Measurements from ENCODE around the gene IDUA.

The IDUA gene

GRCh38 chr4:1031956-1032795 is 45.3 kb downstream of the IDUA start:
- DNase-seq (ENCODE audit: low spot score), result no peak

- no peak for DNase-seq (ENCODE audit: low spot score)
These were observed 46.0 kb downstream of the IDUA start for GRCh38 chr4:1032861-1033260.

DNA sequence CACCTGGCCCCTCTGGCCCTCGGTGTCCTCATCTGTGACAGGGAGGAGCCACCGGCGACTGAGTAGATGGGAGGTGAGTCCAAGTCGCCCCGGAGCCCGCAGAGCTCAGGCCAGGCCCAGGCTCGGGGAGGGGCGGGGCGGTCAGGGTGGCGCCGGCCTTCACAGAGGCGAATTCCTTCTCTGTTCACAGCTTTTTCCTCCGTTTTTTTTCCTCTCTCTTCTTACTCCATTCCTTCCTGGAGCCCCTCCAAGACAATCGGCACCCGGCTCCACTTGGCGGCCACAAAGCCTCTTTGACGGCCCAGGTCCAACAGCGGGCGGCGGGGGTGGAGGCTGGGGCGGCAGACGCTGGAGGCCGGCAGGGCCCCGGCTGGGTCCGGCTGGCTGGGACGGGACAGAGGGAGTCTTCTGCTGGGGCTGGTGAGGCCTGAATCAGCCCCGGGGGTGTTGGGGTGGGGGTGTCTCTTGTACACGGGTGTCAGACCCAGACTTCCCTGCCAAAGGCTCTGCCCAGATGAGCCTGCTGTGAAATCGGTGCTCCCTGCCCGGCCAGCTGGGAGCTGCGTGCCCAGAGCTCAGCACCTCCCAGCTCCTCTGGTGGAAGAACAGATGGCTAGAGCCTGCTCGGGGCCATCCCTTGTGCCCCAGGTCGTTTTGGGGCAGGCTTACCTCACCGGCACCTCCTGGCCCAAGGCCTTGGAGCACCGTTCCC is 47.2 kb downstream of the IDUA start:
- DNase-seq (ENCODE audit: low spot score), result no peak

DNA sequence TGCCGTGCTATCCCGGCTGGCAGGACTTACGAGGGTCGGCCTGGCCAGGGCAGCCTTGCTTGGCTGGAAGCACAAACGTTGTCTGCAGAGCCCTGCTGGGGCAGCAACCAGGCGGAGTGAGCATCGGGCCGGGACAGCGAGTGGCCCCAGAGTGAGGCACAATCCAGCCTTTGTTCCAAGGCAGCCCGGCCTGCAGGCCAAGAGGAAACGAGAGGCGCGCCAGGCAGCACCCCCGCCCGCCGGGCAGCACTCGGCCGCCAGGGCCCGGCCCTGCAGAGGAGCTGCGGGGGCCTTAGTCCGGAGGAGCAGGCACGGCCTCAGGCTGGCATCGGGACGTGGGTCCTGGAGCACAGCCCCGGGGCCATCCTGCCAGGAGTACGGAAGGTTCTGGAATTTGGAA is 48.7 kb downstream of the IDUA start:
- no peak for DNase-seq (ENCODE audit: low spot score)

DNA sequence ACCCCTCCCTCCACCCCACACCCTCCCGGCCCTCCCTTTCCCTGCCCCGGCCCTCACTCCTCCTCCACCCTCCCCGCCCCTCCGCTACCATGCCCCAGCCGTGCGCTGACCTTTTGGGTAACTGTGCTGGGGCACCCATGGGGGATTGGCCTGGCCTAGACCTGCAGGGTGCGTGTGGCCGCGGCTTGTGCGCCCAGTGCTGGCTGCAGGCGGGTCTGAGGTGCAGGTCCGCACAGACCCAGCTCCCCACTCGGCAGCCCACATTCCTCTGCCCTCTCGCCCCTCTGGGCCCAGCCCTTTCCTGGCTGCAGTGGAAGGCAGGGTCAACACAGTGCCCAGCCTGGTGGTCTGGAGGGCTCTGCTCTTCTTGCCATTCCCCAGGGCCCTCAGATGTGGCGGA is 49.3 kb downstream of the IDUA start:
- DNase-seq (ENCODE audit: low spot score), result no peak

DNA sequence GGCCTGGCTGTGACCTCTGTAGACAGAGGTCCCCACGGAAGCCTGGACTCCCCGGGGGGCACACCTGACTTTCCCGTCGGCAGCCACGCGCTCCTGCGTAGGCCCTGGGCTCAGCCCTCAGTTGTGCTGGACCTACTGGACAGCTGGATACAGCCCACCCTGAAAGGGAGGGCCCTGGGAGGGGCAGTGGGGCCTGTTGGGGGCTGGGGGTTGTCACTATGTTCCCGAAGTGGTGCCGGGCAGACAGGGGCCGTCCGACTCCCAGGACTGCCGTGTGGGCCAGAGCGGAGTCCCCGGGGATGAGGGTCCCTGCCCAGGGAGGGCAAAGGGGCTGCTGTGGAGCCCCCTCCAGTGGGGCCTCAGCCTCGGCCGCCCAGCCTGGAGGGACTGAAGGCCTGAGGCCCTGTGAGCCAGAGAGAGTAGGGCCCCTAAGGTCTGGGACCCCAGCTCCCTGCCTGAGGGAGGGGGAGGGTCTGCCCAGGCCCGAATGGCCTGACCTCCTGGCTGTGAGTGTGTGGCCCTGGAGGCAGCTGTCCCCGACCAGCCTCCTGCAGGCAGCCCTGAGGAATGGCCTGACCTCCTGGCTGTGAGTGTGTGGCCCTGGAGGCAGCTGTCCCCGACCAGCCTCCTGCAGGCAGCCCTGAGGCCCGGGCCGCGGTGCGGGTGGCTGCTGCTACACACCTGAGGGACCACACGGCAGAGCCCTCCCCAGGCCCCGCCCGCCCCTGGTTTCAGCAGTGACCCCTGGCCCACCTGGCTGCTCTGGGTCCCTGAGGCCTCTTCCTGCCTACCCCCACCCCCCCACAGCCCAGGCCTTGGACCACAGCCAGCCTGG is 50.3 kb downstream of the IDUA start:
- no peak for DNase-seq (ENCODE audit: low spot score)

DNA sequence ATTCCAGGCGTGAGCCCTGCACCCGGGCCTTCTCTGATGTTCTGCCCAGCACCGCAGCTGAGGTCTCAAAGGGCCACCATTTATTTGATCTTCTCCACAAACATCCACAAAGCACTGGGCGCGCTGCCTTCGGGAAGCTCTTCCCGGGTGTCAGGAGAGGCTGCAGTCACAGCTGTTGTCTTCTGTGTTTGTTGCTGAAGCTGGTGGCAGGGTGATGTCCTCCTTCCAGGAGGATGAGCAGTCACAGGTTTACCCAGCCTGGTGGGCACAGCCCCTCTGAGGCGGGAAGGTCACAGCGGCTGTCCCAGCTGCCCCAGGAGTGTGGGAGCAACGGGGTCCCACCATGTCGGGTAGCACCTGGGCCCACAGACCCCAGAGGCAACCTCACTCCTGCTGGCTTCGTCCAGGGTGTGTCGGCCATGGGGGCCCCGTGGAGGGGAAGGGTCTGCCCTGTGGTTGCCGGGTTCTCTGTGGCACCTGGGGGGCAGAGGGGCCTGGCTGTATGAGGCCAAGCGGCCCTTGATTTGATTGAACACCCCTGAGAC is 52.2 kb downstream of the IDUA start:
- no peak for DNase-seq (ENCODE audit: low spot score)

DNA sequence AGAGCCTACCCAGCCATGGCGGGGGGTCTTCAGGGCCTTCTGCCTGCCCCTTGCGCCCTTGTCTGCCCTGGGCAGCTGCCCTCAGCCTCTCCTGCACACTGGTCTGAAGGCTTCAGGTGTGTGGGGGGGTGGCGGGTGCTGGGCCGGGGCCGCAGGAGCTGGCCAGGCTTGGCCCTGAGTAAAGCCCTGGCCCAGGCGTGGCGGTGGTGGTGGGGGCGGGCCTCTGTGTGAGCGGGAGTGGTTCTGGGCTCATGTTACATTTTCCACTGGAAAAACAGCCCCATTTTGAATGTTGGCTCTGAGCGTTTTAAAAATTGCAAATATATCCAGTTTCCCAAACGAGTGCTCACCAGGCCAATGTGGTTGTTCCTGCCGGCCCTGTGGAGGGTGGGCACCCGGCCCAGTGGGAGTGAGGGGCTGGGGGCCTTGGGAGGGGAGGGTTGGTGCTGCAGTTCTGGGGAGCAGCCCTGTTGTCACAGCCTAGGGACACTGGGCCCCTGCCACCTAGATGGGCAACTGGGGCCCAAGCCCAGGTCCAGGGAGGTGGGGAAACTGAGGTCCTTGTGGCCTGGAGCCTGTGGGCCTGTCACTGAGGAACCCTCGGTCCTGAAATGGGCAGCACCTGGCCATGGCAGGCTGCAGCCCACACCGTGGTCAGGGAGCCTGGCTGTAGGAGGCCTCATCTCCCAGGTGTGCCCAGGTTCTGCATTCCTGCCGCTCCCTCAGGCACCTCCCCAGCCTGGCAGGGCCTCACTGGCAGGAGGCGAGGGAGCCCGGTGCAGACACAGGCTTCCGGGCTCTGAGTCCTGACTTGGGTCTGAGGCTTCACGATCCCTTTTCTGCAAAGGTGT is 52.9 kb downstream of the IDUA start:
- no peak for DNase-seq (ENCODE audit: low spot score)

DNA sequence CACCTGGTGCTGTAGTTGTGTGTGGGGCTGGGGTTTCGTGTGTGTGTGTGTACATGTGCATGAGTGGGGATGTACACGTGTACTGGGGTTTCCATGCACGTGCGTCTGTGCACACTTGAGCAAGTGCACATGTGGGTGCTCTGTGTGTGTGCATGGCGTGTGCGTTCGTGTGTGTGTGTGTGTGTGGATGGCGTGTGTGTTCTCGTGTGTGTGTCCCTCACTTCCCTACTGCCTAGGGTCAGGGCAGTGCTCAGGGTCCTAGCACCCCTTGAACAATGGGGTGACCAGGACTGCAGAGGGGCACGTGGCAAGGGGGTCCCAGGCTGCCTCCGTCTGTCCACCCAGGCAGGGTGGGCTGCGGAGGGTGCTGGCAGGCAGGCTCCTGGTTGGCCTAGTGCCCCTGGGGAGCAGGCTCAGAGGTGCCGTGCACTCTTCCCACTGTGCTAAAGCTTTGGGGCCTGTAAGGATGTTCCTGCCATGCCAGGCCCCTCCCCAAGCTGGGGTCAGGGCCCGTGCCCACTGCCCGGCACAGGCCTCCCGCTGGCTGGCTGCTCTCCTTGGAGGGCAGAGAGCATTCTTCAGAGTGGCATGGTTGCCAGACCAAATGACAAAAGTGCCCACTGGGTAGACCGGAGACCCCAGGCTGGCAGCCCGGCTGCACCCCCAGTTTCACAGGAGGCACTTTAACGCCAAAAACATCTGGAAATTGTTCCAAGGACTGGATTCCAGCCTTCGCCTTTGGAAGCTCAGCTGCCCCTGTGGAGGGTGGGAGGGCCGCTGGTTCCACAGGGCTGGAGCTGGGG is 53.7 kb downstream of the IDUA start:
- DNase-seq (ENCODE audit: low spot score), result no peak

GRCh38 chr4:1041147-1041935 is 54.5 kb downstream of the IDUA start:
- no peak for DNase-seq (ENCODE audit: low spot score)

DNA sequence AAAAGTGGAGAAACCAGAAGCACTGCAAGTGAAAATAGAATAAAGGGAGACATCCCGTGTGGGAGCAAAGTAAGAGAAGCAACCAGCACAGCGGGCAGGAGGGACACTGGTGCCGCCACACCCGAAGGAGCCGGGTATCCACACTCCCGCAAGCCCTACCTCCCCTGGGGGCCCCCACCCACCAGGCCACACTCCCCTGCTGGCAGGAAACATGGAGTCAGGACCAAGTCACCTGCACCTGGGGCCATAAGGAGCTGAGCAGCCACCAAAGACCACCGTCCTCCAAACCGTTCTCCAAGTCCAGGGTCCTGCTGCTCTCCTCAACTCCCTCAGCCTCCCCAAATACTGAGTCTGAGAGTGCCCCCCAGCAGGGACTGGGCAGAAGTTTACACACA is 55.1 kb downstream of the IDUA start:
- DNase-seq (ENCODE audit: low spot score), result no peak

DNA sequence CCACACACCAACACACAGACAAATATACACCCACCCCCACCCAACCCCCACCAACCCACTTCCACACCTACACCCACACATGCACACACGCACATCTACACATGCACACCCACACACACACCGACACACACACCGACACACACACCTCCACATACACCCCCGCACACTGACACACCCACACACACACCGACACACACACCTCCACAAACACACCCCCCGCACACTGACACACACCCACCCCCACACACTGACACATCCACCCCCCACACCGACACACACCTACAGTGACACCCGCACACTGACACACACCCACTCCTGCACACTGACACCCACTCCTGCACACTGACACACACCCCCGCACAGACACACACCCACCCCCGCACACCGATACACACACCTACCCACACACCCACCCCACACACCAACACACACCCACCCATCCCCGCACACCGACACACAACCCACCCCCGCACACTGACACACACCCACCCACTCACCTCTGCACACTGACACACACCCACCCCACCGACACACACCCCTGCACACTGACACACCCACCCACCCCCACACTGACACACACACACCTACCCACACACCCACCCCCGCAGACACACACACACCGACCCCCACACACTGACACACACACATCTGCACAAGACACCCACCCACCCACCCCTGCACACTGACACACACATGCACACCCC is 55.7 kb downstream of the IDUA start:
- DNase-seq (ENCODE audit: low spot score), result no peak

DNA sequence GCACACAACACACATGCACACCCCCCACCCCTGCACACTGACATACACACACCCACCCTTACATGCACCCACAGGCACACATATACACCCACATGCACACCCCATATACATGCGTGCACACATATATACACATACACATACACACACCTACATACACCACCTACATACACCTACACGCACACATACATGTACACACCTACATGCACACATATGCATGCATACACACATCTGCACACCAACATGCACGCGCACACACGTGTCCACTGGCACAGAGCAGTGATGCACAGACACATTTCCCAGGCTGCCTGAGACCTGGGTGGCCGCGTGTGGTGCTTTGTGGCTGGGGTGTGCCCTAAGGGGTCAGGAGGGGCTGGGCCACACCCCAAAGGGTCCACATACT is 56.3 kb downstream of the IDUA start:
- no peak for DNase-seq (ENCODE audit: low spot score)

GRCh38 chr4:1043651-1044468 is 57.0 kb downstream of the IDUA start:
- DNase-seq (ENCODE audit: low spot score), result peak; percentile 84

DNA sequence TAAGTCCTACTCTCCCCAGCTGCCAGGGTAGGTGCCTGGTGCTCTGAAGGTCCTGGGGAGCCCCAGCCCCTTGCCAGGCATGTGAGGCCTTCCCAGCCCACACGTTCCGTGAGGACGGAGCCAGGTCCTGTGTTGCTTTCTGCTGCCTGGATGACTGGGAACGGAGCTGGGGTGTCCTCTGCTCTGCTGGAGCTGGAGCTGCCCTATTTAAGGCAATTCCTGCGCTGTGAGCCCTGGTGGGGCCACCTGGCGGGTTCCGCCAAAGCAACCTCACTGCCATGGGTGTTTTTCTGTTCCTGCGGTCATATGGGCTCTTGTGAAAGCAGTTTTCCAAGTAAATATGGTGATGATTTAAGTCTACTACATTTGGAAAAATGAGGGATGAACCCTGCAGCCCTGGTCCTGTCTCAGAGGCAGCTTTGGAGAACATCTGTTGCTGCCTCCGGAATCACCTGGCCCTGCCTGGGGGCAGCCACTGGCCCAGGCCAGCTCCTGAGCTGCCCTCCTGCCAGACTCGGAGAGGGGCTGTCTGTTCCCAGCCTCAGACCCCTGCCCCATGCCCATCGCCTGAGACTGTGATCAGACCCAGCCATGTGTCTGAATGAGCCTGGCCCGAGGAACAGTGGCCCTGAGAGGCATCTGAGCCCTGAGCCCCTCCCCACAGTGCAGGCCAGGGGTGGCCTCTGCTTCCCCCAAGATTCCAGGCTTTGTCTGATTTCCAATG is 57.8 kb downstream of the IDUA start:
- DNase-seq (ENCODE audit: low spot score), result no peak

DNA sequence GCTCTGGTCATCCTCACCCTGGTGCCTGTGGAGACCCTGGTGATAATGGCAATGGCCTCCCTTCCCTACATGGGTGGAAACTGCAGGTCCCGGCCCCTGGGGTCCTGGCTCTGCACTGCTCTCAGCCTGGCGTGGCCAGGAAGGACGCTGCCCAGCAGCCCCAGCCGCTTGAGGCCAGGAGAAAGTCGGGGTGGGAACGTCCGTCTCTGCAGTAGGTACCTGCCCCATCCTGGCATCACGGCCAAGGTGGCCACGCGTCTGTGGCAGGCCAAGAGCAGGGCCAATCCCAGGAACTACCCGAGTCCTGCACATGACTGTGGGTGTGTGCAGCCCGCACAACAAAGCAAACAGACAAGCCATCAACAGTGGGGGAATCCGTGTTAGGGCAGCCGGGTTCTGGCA is 58.4 kb downstream of the IDUA start:
- no peak for DNase-seq (ENCODE audit: low spot score)

GRCh38 chr4:1045595-1046201 is 58.9 kb downstream of the IDUA start:
- DNase-seq (ENCODE audit: low spot score), result no peak
